Colonic mucosa (tissue), 4 donors: ENCODE data around the gene PYGO2. TPM values are rescaled to one million over a fixed set of nuclear protein-coding genes. Genes with fewer than 3 reads are reported as not detected.

Source experiments
- DNase-seq: peaks from one replicate; pipeline ENCODE4 v3.0.0-alpha.2; 2020
- H3K27ac ChIP-seq: fragments of 200-600 bp; one replicate; pipeline ENCODE4 v1.8.0; 2021
- H3K27me3 ChIP-seq: fragments of 200-600 bp; one replicate; pipeline ENCODE4 v1.8.0; 2021
- H3K36me3 ChIP-seq: fragments of 200-600 bp; one replicate; pipeline ENCODE4 v1.8.0; 2021
- H3K4me1 ChIP-seq: fragments of 200-600 bp; one replicate; pipeline ENCODE4 v1.8.0; 2021; ENCODE audit warnings: mild to moderate bottlenecking
- H3K4me3 ChIP-seq: fragments of 200-600 bp; one replicate; pipeline ENCODE4 v1.8.0; 2021
- H3K9ac ChIP-seq, 2 donors: one replicate each; pipeline ENCODE4 v1.7.0; 2013; ENCODE audit warnings: control low read depth in 2 of 2, low read depth in 2 of 2, low read length in 2 of 2
- H3K9me3 ChIP-seq: fragments of 200-600 bp; one replicate; pipeline ENCODE4 v1.8.0; 2021
- intact Hi-C: fragments of 100-400 bp; cut with DNase I; formaldehyde crosslinking; loops from one replicate; pipeline ENCODE4 v1.14.1; 2022
- total RNA-seq, 2 donors: library from RNA; stranded (reverse); fragmentation: NEBNext Ultra II Directional in 1 of 2; extraction: Animal tissue kit (Norgen Biotek cat#: 25700) in 1 of 2; gene quantifications; one replicate each; pipeline ENCODE4 v1.2.1, GENCODE V29; 2021
- TF ChIP-seq, protein P1 (sequence below): fragments of 200-600 bp; IDR thresholded peaks from one replicate; pipeline ENCODE4 v1.8.0; 2022; ENCODE audit warnings: antibody characterized with exemption, mild to moderate bottlenecking
- donor health status: healthy.
- donor health status: DM: no; HTN: no; CAD: no.
- donor health status: DM: no; HTN: no; CAD: no.

PYGO2 gene
- total RNA-seq, 2 donors from 2014 or later: 25.8 to 33.8 TPM

DNA sequence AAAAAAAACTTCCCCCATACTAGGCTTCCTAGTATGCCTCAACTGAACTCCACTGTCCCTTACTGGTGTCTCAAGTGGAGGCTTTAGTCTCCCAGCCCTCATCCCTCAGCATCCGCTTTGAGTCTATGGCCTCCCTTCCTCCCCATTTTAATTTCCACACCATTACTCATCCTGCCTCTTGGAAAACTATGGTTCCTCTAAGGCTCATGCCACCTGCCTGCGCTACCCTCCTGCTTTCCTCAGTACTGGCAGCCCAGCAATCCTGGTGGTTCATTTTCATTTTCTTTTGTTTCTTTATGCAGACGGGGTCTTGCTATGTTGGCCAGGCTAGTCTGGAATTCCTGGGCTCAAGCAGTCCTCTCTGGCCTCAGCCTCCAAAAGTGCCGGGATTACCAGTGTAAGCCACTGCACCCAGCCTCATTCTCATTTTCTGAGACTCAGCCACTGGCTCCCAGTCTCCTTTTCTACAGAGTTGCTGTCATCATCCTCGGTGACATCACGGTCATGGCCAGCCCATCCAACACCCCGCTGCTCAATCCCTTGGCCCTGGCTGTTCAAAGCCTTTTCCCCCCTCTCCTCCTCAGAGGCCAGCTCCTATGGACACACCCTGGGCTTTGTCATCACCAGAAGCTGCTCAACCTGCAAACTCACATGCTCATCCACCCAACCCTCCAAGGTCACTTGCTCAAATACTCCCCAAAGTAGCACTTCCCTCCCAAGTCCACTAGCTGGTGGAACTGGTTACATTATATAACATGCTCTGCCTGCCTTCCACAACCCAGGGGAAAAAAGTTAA lies 22.8 kb downstream of the PYGO2 start:
- Histone ChIP-seq H3K27ac (peak overlapping the region; percentile 96), H3K9ac (no peak overlapping the region), H3K4me3 (no peak overlapping the region), H3K27me3 (no peaks in the 10 kb centered on the region), H3K4me1 (peaks cover 2% of the 10 kb centered on the region), H3K36me3 (no peaks in the 10 kb centered on the region), H3K9me3 (no peaks in the 10 kb centered on the region)
- TF ChIP-seq, protein P1, sequence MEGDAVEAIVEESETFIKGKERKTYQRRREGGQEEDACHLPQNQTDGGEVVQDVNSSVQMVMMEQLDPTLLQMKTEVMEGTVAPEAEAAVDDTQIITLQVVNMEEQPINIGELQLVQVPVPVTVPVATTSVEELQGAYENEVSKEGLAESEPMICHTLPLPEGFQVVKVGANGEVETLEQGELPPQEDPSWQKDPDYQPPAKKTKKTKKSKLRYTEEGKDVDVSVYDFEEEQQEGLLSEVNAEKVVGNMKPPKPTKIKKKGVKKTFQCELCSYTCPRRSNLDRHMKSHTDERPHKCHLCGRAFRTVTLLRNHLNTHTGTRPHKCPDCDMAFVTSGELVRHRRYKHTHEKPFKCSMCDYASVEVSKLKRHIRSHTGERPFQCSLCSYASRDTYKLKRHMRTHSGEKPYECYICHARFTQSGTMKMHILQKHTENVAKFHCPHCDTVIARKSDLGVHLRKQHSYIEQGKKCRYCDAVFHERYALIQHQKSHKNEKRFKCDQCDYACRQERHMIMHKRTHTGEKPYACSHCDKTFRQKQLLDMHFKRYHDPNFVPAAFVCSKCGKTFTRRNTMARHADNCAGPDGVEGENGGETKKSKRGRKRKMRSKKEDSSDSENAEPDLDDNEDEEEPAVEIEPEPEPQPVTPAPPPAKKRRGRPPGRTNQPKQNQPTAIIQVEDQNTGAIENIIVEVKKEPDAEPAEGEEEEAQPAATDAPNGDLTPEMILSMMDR: no peak
- intact Hi-C loops: no loop called here
- DNase-seq: no peak

DNA sequence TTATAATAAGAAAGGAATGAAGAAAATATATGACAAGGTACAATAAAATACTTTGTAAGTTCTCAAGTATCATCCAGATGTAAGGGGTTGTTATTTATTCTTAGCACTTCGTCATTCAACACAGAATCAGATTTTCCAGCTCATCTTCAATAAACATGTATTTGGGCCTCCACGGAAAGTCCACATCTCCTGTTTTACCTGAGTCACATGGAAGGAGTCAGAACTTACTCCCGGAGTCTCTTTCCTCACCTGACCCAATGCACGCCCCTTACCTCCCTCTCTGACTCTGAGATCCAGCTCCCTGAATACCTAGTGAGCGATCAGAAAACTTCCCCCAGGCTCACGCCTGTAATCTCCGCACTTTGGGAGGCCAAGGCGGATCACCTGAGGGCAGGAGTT lies 23.6 kb downstream of the PYGO2 start:
- peak overlapping the region; percentile 59 to 96 for H3K9ac ChIP-seq
- no peak for DNase-seq
- no peaks in the 10 kb centered on the region for H3K4me1 ChIP-seq
- TF ChIP-seq, protein P1: no peak
- H3K27ac ChIP-seq: peak overlapping the region; percentile 96
- H3K4me3 ChIP-seq: no peak overlapping the region
- H3K9me3 ChIP-seq: no peaks in the 10 kb centered on the region
- no peaks in the 10 kb centered on the region for H3K27me3 ChIP-seq
- H3K36me3 ChIP-seq: no peaks in the 10 kb centered on the region
- intact Hi-C loops: no loop called here

DNA sequence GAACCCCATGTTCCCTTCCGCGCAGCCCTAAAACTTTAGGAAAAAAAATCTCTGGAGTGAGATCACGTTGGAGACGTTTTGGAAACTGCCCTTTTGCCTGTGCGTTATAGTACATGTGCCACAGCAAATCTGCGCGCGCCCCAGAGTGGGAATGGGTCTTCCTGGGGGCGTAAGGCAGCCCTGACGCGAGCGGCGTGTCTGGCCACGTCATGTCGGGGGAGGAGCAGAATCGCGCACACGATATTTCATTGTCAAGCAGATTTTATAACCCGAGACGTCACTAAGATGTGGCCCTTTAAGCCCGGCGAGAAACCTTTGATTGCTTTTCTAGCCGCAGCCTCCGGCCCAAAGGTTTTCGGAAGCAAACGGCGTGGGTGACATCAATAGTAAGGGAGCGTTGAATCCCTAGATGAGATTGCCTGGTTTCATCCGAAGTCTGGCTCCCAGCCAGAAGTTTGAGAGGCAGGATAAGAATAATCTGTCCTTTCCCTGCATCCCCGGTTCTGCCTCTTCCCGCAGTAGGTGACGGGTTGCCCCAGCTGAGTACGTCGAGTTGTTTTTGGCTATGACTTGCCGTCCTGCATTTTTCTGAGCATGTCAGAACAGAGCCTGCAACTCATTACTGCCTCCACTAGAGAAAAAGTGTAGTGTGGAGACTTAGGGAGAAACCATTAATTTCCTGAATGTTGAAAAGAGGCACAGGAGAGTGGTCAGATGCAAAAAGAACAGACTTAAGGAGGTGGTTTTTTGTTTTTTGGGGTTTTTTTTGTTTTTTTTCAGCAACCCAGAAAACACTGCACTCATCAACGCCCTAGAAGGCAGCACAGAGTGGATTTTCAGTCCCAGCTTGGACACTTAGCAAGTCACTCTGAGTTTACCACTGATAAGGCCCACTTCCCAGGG lies 24.2 kb downstream of the PYGO2 start:
- peak overlapping the region; percentile 61 for H3K4me3 ChIP-seq
- H3K9ac ChIP-seq: peak overlapping the region; percentile 59 to 96
- H3K36me3 ChIP-seq: no peaks in the 10 kb centered on the region
- intact Hi-C loops: no loop called here
- H3K9me3 ChIP-seq: no peaks in the 10 kb centered on the region
- H3K27ac ChIP-seq: peak overlapping the region; percentile 96
- H3K4me1 ChIP-seq: no peaks in the 10 kb centered on the region
- H3K27me3 ChIP-seq: no peaks in the 10 kb centered on the region
- TF ChIP-seq, protein P1: no peak
- peak; percentile 93 for DNase-seq

DNA sequence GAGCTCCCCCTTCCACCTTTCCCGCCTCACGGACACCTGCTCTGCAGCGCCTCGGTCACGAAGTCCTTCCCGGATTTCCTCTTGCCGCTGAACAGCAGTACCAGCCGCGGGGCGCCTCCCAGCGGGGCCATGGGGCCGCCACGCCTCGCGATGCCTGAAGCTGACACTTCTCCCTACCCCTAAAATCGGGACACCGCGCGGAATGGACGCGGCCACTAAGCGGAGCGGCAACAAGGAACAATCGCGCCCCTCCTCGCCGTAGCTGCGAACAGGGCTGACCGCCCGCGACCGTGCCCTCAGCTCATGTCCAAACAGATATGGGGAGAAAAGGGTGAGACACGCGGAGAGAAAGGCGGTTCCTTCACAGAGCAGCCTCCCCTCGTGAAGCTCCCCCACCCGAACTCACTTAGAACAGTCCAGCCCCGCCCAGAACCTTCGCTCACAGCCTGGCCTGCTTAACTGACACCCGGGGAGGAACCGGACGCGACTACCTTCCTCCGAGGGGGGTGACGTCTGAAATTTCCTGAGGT lies 25.0 kb downstream of the PYGO2 start, which contains the start of gene PMVK:
PMVK (minus strand) TSS at position 165 of the 530 bp plus-strand sequence; CDS start at position 131, 34 bp downstream.
- H3K9me3 ChIP-seq: no peaks in the 10 kb centered on the region
- peak within 1 kb of the TSS; percentile 61 for H3K4me3 ChIP-seq
- intact Hi-C loops: no loop called here
- peak; percentile 98 for DNase-seq
- peak within 1 kb of the TSS; percentile 96 for H3K27ac ChIP-seq
- H3K36me3 ChIP-seq: no peaks in the 10 kb centered on the region
- H3K27me3 ChIP-seq: no peaks in the 10 kb centered on the region
- no peaks in the 10 kb centered on the region for H3K4me1 ChIP-seq
- H3K9ac ChIP-seq: peak within 1 kb of the TSS; percentile 59 to 96
- TF ChIP-seq, protein P1: no peak
